ENCODE measurements around the gene KDM8. TPM values are rescaled to one million over a fixed set of nuclear protein-coding genes. Genes with fewer than 3 reads are reported as not detected.

Gene KDM8
- total RNA-seq, 1 experiment from 2014 or later, result 5.3 TPM

DNA sequence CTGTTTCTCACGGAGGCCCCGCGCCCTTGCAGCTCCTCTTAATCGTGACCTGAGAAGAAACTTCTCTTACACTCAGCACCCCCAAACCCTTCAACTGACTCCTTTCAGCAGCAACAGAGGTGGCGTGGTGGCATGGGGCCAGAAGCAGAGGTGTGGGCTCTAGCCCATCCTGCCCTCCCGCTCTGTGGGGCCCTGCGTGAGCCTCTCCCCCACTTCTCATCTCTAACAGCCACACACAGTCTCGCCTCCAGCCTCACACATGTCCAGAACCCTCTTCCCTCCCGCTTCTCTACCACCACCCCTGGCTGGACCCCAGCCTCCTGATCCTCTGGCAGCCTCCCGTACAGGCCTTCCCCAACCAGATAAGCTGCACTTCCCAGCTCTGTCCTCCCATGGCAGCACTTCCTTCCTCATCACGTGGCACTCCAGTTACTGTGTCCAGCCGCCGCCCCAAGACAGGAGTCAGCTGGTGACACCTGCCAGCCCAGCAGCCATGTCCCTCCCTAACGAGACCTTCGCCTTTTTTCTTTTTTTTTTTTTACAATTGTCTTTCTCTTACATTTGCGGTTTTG is 34.8 kb downstream of the KDM8 start:
- H3K4me2 ChIP-seq (ENCODE audit: low read length), result no peak overlapping the region
- H3K27me3 ChIP-seq (ENCODE audit: insufficient read depth, low read length), result no peaks in the 10 kb centered on the region
- BruUV-seq (replicated peaks), result no TSS peak
- intact Hi-C loops (cut with micrococcal nuclease), result loop anchor here (5.0 kb wide), 1 partner anchor 219 kb away; no protein-coding TSS in a partner anchor
- ATAC-seq (peak; percentile 37; the same call in 1 of the 2 replicates), DNase-seq (ENCODE audit: low read depth, low spot score) (no peak)
- H3K9me2 ChIP-seq (ENCODE audit: insufficient read depth), result no peaks in the 10 kb centered on the region
- H3K4me1 ChIP-seq (ENCODE audit: control insufficient read depth in 1 of 2, insufficient read depth in 2 of 2, low read length in 2 of 2), result peaks cover 14 to 55% of the 10 kb centered on the region in 2 experiments; a peak in 3 of 4 replicates
- ChIA-PET CTCF (interaction anchor here (0.9 to 3.5 kb wide), 3 partner anchors 117 to 130 kb away, joined by 3 to 18 read pairs (median 5); no protein-coding TSS in a partner anchor), POLR2A (no interaction called here), RAD21 (ENCODE audit: low non-redundant PET in 1 of 2, low total read pairs in 2 of 2, uncharacterized antibody in 2 of 2, unreplicated experiment in 2 of 2) (no interaction called here)
- peaks cover 0 to 7% of the 10 kb centered on the region in 2 experiments; a peak in 2 of 4 replicates for H3K36me3 ChIP-seq (ENCODE audit: control insufficient read depth in 1 of 2, insufficient read depth in 2 of 2, low read length in 2 of 2)
- no peak overlapping the region for H3K4me3 ChIP-seq (replicated peaks in 1 of 2; ENCODE audit: low read depth in 1 of 2, low read length in 2 of 2)
- no peak overlapping the region for H3K27ac ChIP-seq (ENCODE audit: low read depth, low read length)
- H3K9me3 ChIP-seq (ENCODE audit: control insufficient read depth in 1 of 2, insufficient read depth in 1 of 2, low read depth in 1 of 2, low read length in 2 of 2), result no peaks in the 10 kb centered on the region
- H4K20me1 ChIP-seq (ENCODE audit: insufficient read depth), result no peaks in the 10 kb centered on the region
- H3K9ac ChIP-seq (ENCODE audit: low read length), result no peak overlapping the region
- no peak overlapping the region for H2AFZ ChIP-seq (ENCODE audit: low read depth, low read length, poor library complexity, severe bottlenecking)
- H3K79me2 ChIP-seq (ENCODE audit: insufficient read depth, low read length), result no peaks in the 10 kb centered on the region
- TF ChIP-seq EZH2phosphoT487 (IDR thresholded peaks at IDR 0.05; ENCODE audit: borderline replicate concordance) (no peak), REST (IDR thresholded peaks at IDR 0.05; ENCODE audit: low read depth) (no peak), EZH2 (IDR thresholded peaks at IDR 0.05) (no peak), POLR2AphosphoS5 (IDR thresholded peaks at IDR 0.05; ENCODE audit: low read depth, low read length) (no peak)

Measured in HCT116 (cell line).